Measurements from ENCODE around the gene IL12RB1.

IL12RB1 gene

DNA sequence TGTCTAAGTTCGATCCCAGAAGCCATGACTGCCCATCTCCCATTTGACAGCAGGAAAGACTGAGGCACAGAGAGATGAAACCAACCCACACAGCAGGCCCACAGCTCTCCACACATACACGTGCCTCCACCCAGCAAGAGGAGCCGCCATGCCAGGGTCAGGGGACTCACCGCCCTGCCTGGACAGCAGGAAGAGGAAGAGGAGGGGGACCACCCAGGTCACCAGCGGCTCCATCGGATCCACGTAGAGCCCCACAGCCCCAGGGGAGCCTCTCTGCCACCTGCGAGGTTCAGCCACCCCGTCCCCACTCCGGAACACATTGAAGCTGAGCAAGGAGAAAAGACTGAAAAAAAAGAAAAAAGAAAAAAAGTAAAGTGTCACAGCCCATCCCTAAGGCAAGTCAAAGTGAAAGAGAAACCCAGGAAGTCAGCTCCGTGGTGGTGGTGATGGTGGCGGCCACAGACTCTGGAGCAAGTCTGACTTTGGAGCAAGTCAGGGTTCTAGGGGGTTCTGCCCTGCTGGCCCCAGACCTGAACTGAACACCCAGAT lies at the start of gene IL12RB1:
Gene IL12RB1, minus strand, starts transcription at position 345 of the 549 bp plus-strand sequence. Its CDS starts 111 bp downstream, at position 234.
- DNase-seq, result peak; percentile 72

DNA sequence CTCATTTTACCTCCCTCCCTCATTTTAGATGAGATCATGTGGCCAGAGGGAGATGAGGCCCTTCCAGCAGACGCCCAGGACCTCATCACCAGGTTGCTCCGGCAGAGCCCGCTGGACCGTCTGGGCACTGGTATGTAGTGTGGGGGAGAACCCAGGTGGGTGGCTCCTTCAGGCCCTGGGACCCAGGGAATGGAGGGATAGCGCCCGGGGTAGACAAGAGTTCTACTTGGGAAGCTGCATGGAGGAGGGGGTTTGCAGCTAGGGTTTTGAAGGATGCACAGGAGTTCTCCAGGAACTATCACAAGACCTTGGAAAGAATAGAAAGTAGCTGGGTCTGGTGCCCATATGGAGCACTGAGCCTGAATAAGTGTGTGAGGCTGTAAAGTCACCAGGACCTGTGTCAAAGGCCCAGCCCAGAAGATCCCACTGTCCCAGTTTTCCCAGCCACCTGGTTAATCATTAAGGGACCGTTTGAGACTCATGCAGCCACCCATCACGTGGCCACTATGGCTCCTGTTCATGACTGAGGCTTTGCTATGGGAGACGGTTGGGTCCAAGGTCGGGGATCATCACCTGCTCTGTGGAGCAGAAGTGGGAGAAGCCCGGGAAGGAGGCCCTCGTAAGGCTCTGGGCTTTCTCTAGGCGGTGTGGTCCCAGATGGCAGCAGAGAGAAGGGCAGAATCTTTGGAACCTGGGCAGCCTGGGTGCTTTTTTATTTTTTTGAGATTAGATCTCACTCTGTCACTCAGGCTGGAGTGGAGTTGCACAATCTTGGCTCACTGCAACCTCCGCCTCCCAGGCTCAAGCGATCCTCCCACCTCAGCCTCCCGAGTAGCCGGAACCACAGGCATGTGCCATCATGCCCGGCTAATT lies 49.2 kb upstream of the IL12RB1 start:
- DNase-seq, result no peak

DNA sequence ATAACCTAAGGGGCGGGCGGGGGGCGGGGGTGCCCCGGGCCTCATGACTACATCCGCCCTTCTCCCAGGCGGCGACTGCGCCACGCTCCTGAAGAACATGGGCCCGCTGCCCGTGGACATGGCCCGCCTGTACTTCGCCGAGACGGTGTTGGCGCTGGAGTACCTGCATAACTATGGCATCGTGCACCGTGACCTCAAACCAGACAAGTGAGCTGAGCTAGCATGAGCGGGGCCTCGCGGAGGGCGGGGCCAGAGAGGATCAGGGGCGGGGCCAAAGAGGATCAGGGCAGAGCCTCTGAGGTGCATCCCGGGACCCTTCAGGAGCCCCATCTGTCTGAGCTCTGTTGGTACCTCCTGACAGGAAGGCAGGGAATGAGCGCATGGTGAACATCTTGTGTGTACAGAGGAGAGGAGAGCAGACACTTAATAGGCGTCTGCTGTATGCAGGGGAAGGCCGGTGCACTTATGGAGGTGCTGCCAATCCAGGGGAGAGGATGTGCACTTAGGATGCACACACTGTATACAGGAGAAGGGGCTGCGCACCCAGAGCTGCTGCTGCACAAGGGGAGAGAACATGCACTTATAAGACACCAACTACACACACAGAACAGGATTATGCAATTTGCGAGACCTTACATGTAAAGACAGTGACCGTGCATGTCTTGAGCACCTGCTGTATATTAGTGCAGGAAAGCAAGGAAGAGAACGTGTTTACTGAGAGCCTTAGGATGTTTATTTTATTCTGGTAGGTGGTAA lies 45.3 kb upstream of the IL12RB1 start:
- DNase-seq, result no peak

DNA sequence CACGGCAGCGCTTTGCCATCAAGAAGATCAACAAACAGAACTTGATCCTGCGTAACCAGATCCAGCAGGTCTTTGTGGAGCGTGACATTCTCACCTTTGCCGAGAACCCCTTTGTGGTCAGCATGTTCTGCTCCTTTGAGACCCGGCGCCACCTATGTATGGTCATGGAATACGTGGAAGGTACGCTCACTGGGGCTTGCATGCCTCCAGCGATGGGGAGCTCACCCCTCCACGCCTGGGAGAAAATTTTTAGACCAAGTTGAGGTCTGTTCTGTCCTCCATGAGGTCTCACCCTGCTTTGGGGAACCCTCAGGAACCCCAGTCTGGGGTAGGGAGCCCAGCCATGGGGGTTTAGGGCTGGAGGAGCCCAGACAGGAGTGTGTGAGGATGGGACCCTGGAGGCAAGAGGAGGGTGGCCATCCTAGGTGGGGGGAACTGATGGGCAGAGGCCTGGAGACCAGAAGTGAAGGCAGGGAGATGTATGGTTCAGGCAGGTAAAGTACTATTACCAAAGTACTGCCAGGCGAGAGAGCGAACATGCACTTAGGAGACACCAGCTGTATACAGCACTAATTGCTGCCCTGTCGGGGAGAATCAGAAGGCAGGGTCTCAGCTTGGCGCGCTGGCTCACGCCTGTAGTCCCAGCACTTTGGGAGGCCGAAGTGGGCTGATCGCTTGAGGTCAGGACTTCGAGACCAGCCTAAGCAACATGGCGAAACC lies 43.9 kb upstream of the IL12RB1 start:
- DNase-seq, result no peak

DNA sequence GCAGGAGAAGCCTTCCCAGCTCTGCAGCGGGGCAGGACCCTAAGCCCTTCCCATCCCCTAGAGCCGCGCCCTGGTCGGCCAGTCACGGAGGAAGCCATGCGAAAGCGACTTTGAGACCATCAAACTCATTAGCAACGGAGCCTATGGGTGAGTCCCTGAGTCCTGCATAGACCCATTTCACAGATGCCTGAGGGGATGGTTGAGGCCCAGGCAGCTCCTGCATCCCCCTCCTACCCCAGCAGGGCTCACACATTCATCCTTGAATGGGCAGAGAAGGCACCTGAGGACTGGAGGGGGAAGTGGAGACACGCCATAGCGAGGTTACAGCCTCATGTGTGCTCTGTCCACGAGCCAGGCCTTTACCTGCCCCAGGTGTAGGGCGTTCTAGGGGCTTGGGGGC lies 42.1 kb upstream of the IL12RB1 start:
- DNase-seq, result no peak

DNA sequence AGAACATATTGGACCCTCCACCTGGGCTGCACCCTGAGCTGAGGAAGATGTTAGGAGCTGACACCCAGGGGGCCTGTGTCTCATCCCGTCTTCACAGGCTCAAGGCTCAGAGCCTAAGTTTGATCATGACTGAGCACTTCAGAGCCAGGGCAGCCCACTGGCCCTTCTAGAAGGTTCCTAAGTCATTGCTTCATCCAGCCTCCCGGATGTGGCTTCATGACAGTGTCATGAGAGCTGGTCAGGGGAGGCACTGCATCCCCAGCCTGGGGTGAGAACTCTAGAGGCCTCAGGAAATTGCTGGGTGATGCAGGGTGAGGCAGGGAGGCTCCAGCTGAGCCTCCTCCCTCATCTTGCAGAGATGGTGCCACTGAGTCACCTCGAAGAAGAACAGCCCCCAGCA lies 41.3 kb upstream of the IL12RB1 start:
- DNase-seq, result peak; percentile 34

DNA sequence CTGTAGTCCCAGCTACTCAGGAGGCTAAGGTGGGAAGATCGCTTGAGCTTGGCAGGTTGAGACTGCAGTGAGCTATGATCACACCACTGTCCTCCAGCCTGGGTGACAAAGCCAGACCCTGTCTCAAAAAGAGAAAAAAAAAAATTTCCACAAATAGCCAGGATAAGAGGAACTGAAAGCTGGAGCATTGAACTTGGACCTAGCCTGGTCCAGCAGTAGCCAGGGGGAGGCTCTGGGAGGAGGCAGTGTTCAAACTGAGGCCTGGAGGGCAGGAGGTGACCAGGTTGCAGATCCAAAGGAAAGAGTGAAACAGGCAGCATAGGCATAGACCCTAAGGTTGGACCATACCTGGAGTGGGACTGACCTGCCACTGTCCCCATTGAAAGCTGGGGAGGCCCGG lies 39.4 kb upstream of the IL12RB1 start:
- DNase-seq, result no peak

DNA sequence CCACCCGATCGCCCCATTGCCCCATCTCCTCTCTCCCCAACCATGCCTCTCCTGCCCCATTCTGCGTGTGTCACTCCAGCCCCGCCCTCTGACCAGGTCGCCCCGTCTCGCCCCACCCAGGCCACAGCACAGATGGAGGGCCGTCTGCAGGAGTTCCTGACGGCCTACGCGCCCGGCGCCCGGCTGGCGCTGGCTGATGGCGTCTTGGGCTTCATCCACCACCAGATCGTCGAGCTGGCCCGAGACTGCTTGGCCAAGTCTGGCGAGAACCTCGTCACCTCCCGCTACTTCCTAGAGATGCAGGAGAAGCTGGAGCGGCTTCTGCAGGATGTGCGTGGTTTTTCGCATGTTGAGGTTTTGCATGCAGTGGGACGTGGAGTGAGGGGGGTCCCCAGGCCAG lies 37.1 kb upstream of the IL12RB1 start:
- DNase-seq, result no peak

DNA sequence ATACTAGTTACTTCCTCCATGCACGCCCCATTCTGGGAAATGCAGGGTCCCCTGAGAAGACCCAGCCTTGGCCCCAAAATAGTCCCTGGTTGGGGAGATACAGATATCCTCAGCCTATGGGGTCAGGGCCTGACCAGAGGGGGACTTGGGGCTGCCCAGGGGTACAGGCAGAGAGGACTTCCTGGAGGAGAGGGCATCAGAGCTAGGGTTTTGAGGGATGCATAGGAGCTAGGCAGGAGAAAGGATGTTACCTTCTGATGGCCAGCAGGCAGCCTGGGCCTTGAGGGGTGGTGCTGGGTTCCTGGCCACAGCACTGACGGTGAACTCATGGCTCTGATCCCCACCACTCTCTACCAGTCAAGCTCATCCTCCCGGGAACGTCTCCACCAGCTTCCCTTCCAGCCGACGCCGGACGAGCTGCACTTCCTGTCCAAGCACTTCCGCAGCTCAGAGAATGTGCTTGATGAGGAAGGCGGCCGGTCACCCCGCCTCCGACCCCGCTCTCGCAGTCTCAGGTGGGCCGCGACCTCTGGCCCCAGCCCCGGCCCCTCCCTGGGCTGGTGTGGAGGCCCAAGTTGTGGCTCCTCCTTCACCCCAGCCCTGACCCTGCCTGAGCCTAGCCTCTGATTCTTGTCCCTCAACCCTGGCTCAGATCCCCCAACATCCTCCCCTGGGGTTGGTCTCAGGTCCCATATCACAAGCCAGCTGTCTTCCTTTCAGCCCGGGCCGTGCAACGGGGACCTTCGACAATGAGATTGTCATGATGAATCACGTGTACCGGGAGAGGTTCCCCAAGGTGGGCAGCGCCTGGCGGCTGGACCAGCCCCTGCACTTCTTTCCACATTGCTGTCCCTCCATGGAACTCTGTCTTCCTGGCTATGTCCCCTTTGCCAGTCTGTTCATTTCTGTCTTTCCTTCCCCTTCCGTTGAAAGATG lies 36.4 kb upstream of the IL12RB1 start:
- no peak for DNase-seq

DNA sequence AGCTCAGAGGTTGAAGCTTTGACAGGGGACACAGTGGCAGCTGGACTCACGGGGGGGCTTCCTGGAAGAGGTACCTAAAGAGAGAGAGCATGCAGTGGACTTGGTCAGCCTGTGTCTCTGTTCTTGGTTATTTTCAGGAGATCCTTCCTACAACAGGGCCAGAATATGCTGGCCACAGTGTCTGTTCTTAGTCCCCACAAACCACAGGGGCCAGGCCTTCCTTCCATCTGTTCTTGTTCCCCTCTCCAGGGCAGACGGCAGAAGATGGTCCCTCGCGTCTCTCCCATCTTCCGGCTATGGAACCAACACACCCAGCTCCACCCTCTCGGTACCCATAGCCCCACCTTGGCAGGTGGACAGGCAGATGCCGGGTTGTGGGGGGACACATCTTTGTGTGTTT lies 35.7 kb upstream of the IL12RB1 start:
- DNase-seq, result no peak

DNA sequence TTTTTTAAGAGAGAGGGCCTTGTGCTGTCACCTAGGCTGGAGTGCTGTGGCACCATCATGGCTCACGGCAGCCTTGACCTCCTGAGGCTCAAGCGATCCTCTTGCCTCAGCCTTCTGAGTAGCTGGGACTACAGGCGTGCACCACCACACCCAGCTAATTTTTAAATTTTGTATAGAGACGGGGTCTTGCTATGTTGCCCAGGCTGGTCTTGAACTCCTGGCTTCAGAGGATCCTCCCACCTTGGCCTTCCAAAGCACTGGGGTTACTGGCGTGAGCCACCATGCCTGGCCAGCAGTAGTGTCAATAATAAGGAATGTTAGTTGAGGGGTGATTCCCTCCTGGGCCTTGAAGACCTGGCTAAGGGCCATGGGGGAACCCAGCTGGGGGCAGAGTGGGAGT lies 34.4 kb upstream of the IL12RB1 start:
- DNase-seq, result no peak

DNA sequence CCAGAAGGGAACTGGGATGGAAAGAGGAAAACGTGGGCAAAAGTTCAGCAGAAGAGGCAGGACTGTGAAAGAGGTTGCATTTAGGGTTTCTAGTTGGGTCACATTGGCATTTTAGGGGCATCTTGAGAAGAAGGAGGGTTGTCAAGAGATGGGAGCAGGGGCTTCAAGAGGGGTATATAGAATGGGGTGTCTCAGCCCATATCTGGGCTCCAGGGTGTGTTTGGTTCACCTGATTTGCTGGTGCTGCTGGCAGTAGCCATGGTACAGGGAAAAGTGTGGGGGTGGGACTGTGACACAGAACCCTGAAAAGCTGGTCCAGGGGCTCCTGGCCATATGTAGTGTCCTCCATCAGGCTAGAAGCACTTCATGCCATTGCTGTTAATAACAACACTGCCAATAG lies 33.4 kb upstream of the IL12RB1 start:
- no peak for DNase-seq

DNA sequence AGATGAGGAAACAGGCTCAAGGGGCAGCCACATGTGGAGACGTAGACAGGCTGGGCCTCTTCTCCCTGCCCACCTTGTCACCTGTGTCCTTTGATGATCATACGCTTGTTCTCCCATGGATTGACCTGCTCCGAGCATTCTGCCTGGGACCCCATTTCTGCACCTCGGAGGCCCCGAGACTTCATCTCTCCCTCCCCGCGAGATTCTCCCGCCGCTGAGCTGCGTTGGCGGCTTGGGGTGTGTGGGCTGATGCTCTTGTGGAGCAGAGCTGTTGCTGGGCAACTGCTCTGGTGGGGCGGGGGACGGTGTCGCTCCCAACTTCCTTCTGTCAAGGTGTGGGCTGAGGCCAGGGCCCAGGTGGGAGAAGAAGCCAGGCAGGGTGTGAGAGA lies 33.0 kb upstream of the IL12RB1 start:
- DNase-seq, result peak; percentile 70

DNA sequence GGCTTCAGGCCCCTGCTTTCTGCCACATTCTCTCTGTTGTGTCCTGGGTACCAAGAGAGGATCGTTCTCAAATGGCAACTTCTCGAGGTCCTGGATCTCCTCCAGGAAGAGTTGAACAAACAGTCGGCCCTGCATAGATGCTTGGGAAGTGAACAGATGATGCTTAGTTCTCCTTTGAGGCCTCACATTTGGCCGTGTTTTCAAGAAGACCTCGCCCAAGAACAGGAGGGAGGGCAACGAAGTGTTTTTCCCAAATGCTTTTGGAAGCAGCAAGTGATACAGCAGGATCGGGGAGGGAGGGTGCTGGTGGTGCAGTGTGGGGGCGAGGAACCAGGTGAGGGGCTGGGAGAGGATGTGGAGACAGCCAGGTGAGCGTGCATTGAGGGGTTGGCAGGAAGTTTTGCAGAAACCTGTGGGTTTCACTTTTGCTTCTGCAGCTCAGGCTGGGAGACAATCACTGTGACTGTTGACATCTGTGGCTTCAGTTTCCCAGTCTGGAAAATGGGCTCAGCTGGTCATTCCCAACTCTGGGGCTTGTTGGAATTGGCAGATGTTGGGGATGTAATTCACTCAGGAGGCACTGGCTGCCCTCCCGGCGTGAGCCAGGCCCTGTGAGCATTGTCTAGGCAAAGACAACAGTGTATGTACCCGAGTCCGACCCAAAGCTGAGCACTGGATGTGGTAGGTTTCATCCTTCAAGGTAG lies 32.4 kb upstream of the IL12RB1 start:
- peak; percentile 63 for DNase-seq

DNA sequence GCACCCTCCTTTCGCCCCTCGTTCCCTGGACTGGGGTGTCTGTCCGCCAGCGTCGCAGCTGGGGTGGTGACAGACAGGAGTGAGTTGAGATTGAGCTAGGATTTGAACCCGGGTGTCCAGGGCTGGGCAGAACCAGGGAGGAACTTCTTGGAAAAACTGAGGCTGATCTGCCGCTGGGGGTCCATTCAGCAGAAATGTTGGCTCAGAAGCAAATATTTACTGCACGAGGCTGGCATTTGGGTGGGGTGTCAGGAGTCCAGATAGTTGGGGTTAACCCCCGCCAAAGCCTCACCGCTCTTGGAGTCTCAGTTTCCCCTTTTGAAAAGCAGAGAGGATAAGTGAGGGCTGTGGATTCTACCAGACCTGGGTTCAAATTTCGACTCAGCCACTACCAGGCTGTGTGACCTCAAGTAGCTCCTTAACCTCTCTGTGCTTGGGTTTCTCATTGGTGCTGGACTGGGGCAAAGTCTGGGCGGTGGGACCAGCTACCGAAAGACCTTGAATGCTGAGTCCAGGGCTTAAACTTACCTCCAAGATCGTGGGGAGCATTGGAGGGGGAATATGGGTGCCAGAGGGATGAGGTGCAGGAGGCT lies 31.8 kb upstream of the IL12RB1 start:
- no peak for DNase-seq

DNA sequence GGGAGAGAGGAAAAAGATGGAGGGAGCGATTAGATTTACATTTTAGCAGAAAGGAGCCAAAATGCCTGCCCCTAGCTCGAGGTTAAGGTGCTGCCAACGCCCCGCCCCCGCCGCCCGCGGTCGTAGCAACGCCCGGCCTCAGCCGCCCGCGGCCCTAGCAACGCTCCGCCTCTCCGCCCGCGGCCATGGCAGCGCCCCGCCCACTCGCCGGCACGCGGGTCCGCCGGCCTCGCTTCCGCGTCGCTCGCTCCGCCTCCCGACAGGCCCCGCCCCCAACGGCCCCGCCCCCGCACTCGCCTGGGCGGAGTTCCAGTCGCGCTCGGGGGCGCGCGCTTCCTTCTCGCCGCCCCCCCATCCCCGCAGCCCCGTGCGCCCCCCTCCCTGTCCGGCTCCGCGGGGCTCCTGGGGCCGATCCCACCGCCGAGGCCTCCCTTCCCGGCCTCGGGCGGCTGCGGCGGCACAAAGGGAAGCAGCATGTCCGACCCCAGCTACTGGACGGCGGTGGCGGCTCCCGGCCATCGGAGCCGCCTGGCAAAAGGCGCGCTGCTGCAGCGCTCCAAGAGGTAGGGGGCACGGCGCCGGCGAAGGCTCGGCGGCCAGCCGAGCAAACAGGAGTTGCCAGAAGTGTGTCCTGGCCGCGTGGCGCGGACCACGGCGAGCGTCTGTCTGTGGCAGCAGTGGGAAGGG lies 31.1 kb upstream of the IL12RB1 start:
- DNase-seq, result peak; percentile 97

DNA sequence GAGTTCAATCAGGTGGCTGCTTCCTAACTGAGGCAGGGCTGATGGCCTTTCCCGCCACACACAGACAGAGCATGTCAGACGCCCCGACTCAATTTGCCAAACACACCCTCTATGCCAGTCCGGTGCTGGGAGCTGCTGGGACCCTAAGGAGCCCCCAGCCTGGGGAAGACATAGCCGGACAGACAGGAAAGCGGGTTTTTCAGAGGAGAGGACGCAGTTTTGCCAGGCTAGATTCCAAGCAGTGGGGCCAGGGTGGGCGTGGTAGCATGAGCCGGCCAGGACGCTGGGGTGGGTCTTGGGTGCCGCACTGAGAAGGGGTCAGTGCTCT lies 30.6 kb upstream of the IL12RB1 start:
- DNase-seq, result no peak

DNA sequence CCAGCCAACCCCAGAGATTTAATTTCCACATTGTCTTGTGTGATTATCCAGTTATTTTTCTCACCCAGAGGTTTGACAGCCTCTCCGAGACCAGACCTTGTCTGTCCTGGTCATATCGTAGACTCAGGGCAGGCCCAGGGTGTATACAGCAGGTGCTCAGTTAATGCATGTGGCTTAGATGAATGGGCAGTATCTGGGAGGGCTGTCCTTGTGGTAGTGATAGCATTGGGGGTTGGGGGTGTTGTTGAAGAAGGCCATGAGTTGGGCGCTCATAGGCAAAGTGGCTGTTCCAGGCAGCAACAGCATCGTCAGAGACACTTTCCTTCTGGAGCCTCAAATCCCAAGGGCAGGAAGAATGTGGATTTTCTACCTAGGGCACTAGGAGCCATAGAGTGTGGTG lies 27.7 kb upstream of the IL12RB1 start:
- DNase-seq, result no peak

DNA sequence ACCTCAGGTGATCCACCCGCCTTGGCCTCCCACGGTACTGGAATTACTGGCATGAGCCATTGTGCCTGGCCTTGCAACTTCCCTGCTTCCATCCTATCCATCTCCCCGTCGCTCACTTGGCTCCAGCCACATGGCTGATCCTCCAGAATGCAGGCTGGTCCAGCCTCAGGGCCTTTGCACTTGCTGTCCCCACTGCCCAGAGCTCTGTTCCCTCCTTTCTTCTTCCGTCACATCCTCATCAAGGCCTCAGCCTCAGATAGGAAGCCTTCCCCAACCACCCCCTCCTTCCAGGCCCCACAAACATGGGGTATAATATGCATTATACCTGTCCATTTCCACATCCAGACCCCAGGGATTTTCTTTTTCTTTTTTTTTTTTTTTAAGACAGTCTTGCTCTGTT lies 27.1 kb upstream of the IL12RB1 start:
- no peak for DNase-seq

DNA sequence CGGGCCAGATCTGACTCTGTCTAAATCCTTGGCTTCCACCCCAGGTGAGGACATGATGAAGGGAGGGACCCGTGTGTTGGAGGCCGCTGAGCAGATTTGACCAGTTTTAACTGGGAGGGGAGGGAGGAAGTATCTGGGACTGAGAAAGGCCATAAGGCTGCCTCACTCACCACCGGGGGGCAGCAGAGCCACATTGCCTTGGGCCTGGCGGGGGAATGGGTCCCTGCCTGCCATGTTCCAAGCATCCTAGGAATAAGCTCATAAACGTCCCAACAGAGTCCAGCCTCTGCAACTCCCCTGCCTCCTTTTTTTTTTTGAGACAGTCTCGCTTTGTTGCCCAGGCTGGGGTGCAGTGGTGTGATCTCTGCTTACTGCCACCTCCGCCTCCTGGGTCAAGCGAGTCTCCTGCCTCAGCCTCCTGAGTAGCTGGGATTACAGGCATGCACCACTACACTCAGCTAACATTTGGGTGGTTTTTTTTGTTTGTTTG lies 26.3 kb upstream of the IL12RB1 start:
- DNase-seq, result peak; percentile 82
